HepG2 (cell line): Measurements from ENCODE around the gene ARMH4. TPM values are rescaled to one million over a fixed set of nuclear protein-coding genes. Genes with fewer than 3 reads are reported as not detected.

Experiments
- ATAC-seq: fragments of 200-7000 bp; cut with Tn5 transposase; 3 replicates; pipeline ENCODE4 v1.9.1; 2020; ENCODE audit warnings: mild to moderate bottlenecking, moderate library complexity
- BruUV-seq: library from RNA; stranded (reverse); fragments of 400-500 nt; replicated peaks from 2 replicates; lab custom pipeline; 2021; lab: Mats Ljungman, UMichigan
- CTCF ChIA-PET: fragments of 300-600 bp; formaldehyde crosslinking; extraction: SDS; loops from one replicate; lab custom pipeline; 2021; ENCODE audit warnings: low total read pairs, inconsistent platforms, low intra/inter-chr PET ratio; lab: Yijun Ruan, JAX
- POLR2A ChIA-PET: fragments of 350-600 bp; sonication (Branson Sonifier 250); formaldehyde crosslinking; loops from one replicate; lab custom pipeline; 2020; ENCODE audit warnings: antibody characterized with exemption, inconsistent platforms; lab: Yijun Ruan, JAX
- DNase-seq: peaks from one replicate; pipeline ENCODE4 v3.0.0-alpha.2; 2015; ENCODE audit warnings: low spot score
- FAIRE-seq: peaks from 3 replicates; lab custom pipeline; 2011; peaks lifted over from hg19 to GRCh38; lab: Jason Lieb, UNC
- H2AFZ ChIP-seq: one replicate; pipeline ENCODE4 v1.6.1; 2011; ENCODE audit warnings: low read length, inconsistent platforms
- H3K27ac ChIP-seq: fragments of 300-600 bp; 3 replicates; pipeline ENCODE4 v1.8.0; 2011; ENCODE audit warnings: mixed run types, mild to moderate bottlenecking, mixed read lengths, low read length, inconsistent platforms; ENCODE audit not compliant: insufficient read depth; ENCODE audit errors: extremely low read length
- H3K27me3 ChIP-seq, 2 experiments: fragments of 200-600 bp in 1 of 2; 2 replicates in 1 of 2; 3 replicates in 1 of 2; pipeline versions ENCODE4 v1.6.0 to v1.8.0; 2011; ENCODE audit warnings: low read length in 2 of 2, mild to moderate bottlenecking in 2 of 2, moderate library complexity in 2 of 2, inconsistent platforms in 1 of 2; ENCODE audit not compliant: insufficient read depth in 2 of 2, control insufficient read depth in 1 of 2
- H3K36me3 ChIP-seq, 2 experiments: fragments of 200-600 bp in 1 of 2; replicated peaks in 1 of 2; 2 replicates in 1 of 2; 3 replicates in 1 of 2; pipeline versions ENCODE4 v1.5.1 to v1.8.0; 2011; ENCODE audit warnings: low read length in 2 of 2, inconsistent platforms in 1 of 2; ENCODE audit not compliant: insufficient read depth in 2 of 2, control insufficient read depth in 1 of 2
- H3K4me1 ChIP-seq: 2 replicates; pipeline ENCODE4 v1.5.1; 2012; ENCODE audit warnings: low read length, inconsistent platforms; ENCODE audit not compliant: insufficient read depth
- H3K4me2 ChIP-seq: 2 replicates; pipeline ENCODE4 v1.6.0; 2011; ENCODE audit warnings: low read depth, low read length, inconsistent platforms
- H3K4me3 ChIP-seq, 3 experiments: fragments of 200-600 bp in 1 of 3; sonication (generic), shearing (Covaris generic) in 1 of 3; replicated peaks in 1 of 3; 2 replicates each; pipeline ENCODE4 v1.5.1; 2011 to 2016; ENCODE audit warnings: low read length in 3 of 3, inconsistent platforms in 2 of 3, low read depth in 2 of 3, mild to moderate bottlenecking in 2 of 3, control low read depth in 1 of 3, mixed read lengths in 1 of 3; ENCODE audit not compliant: insufficient read depth in 1 of 3
- H3K79me2 ChIP-seq: one replicate; pipeline ENCODE4 v1.6.1; 2011; ENCODE audit warnings: low read length, inconsistent platforms; ENCODE audit not compliant: insufficient read depth
- H3K9ac ChIP-seq: 2 replicates; pipeline ENCODE4 v1.6.0; 2011; ENCODE audit warnings: mild to moderate bottlenecking, low read depth, low read length, inconsistent platforms; ENCODE audit not compliant: insufficient read depth
- H3K9me3 ChIP-seq: 2 replicates; pipeline ENCODE4 v1.5.1; 2012; ENCODE audit warnings: mild to moderate bottlenecking, low read length
- H4K20me1 ChIP-seq: 2 replicates; pipeline ENCODE4 v1.6.0; 2011; ENCODE audit warnings: inconsistent platforms, mild to moderate bottlenecking, low read length, moderate library complexity; ENCODE audit not compliant: insufficient read depth
- BHLHE40 ChIP-seq: IDR thresholded peaks from 2 replicates; pipeline ENCODE4 v1.6.1; 2011; ENCODE audit warnings: low read length, improper control_type of control experiment
- CHD2 ChIP-seq: IDR thresholded peaks from 2 replicates; pipeline ENCODE4 v1.6.1; 2011; ENCODE audit warnings: low read depth, low read length, improper control_type of control experiment
- HMG20B ChIP-seq: conservative IDR thresholded peaks from 2 replicates; pipeline ENCODE4 v1.6.1; 2016; ENCODE audit warnings: missing genetic modification reagents, missing compliant biosample characterization
- NPAS2 ChIP-seq: sonication (generic); formaldehyde crosslinking; IDR thresholded peaks from 2 replicates; pipeline ENCODE4 v1.8.0; 2022; ENCODE audit warnings: mild to moderate bottlenecking, missing genetic modification reagents, borderline replicate concordance
- NR2F6 ChIP-seq, 2 experiments: IDR thresholded peaks; 2 replicates each; pipeline ENCODE4 v1.6.1; 2016; ENCODE audit warnings: antibody characterized with exemption in 1 of 2, mild to moderate bottlenecking in 1 of 2
- PRPF4 ChIP-seq: fragments of 200-400 bp; formaldehyde crosslinking; IDR thresholded peaks from 2 replicates; pipeline ENCODE4 v1.6.1; 2016; ENCODE audit warnings: low read length, low read depth; ENCODE audit not compliant: poor library complexity, severe bottlenecking
- SMC3 ChIP-seq: IDR thresholded peaks from 2 replicates; pipeline ENCODE4 v1.6.1; 2011; ENCODE audit warnings: low read length, improper control_type of control experiment
- SOX5 ChIP-seq: IDR thresholded peaks from 2 replicates; pipeline ENCODE4 v1.6.1; 2016; ENCODE audit warnings: borderline replicate concordance
- TMF1 ChIP-seq: sonication (generic); formaldehyde crosslinking; IDR thresholded peaks from 2 replicates; pipeline ENCODE4 v1.8.1; 2022; ENCODE audit warnings: low read depth, missing genetic modification reagents
- U2AF2 ChIP-seq: fragments of 200-400 bp; formaldehyde crosslinking; IDR thresholded peaks from 2 replicates; pipeline ENCODE4 v1.6.1; 2017; ENCODE audit warnings: low read depth, mild to moderate bottlenecking, low read length
- ZNF264 ChIP-seq: sonication (generic); formaldehyde crosslinking; IDR thresholded peaks from 2 replicates; pipeline ENCODE4 v1.4.0; 2020; ENCODE audit warnings: missing genetic modification reagents
- ZNF335 ChIP-seq: sonication (generic); formaldehyde crosslinking; IDR thresholded peaks from 2 replicates; pipeline ENCODE4 v1.4.0; 2020; ENCODE audit warnings: missing genetic modification reagents
- ZNF616 ChIP-seq: sonication (generic); formaldehyde crosslinking; IDR thresholded peaks from 2 replicates; pipeline ENCODE4 v1.5.0; 2020; ENCODE audit warnings: low read depth, mild to moderate bottlenecking, missing genetic modification reagents
- ZNF720 ChIP-seq: sonication (generic); formaldehyde crosslinking; IDR thresholded peaks from 2 replicates; pipeline ENCODE4 v1.4.0; 2020; ENCODE audit warnings: missing genetic modification reagents
- WGBS: methylation state at CpG from one replicate; pipeline ENCODE4 v1.1.6; 2017; ENCODE audit warnings: low lambda C conversion rate; 5-methylcytosine and 5-hydroxymethylcytosine counted together
- in situ Hi-C: cut with HindIII; loops from 2 replicates; pipeline ENCODE4 v1.10.0; 2017; ENCODE audit warnings: low pct_unique_long_range_greater_than_20kb; ENCODE audit not compliant: extremely low pct_ligation_motif_present
- intact Hi-C: fragments of 100-400 bp; cut with micrococcal nuclease; formaldehyde crosslinking; loops from one replicate; pipeline ENCODE4 v1.10.0; 2022; ENCODE audit not compliant: unreplicated experiment
- polyA plus RNA-seq, 8 experiments: library from polyadenylated mRNA; depleted of rRNA in 3 of 8; stranded (reverse) in 7 of 8; unstranded in 1 of 8; fragments of >200 nt; fragmentation: Illumina TruSeq in 4 of 8; extraction: Trizol in 4 of 8; gene quantifications; 2 replicates each; pipeline versions ENCODE4 v1.2.1 to v1.2.3, GENCODE V29; 2011 to 2016; ENCODE audit warnings: low read depth in 4 of 8, missing spikeins in 1 of 8, mixed read lengths in 1 of 8; ENCODE audit not compliant: insufficient read depth in 1 of 8
- total RNA-seq, 5 experiments: library from RNA; depleted of rRNA; stranded (reverse); fragments of >200 nt; fragmentation: Illumina TruSeq; extraction: Trizol; gene quantifications; 2 replicates each; pipeline ENCODE4 v1.2.3, GENCODE V29; 2016; ENCODE audit warnings: low read depth in 1 of 5

Gene ARMH4
- total and polyA plus RNA-seq, 2 of the 13 experiments (the other 11 are each of a cell fraction or from before 2014, with no cell fraction given), result 0.02 to 0.18 TPM

DNA sequence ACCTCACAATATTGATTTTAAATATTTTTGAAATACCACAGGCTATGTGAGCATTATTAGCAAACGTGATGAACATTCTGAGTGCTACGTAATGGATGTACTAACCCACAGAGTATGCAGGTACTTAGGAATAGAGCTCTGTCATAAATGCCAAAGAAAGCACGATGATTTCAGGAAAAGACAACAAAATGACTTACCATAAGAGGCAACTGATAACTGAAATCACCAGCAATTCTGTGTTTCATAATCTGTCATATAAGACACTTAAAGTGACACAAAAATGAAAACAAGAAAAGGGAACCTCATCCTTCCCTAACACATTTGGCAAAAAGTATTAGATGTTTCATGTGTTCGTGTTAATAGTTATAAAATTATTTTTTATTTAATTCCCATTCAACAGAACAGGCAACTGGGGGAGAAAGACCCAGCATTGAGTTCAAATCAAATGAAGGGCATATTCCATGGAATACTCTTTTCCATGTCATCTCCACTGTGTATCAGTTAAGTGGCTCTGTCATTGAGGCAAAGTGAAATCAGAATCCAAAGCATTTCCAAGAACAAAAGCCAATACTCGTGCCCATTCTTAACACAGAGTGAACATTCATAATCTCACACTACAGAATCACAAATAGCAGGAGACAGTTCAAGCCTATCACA, 30.4 kb downstream of the ARMH4 start:
- H3K36me3 ChIP-seq, result no peaks in the 10 kb centered on the region
- ChIA-PET CTCF (no interaction called here), POLR2A (no interaction called here)
- H3K27me3 ChIP-seq, result peaks cover 0 to 2% of the 10 kb centered on the region in 2 experiments; a peak in 1 of 5 replicates
- TF ChIP-seq SOX5 (CRISPR knock-in tag) (no peak), ZNF616 (CRISPR knock-in tag) (no peak)
- intact Hi-C loops (no loop called here), in situ Hi-C loops (loop anchor here (25.0 kb wide), 1 partner anchor 241 kb away; no protein-coding TSS in a partner anchor)
- no peak overlapping the region for H3K4me2 ChIP-seq
- WGBS, result 2% methylated on average over 5 of the region's 5 CpGs
- ATAC-seq (no peak), DNase-seq (no peak), FAIRE-seq (no peak)
- no peaks in the 10 kb centered on the region for H3K9me3 ChIP-seq
- H2AFZ ChIP-seq, result no peak overlapping the region
- no peak overlapping the region for H3K9ac ChIP-seq
- no peaks in the 10 kb centered on the region for H3K4me1 ChIP-seq
- no peaks in the 10 kb centered on the region for H4K20me1 ChIP-seq
- H3K79me2 ChIP-seq, result no peaks in the 10 kb centered on the region
- no peak overlapping the region for H3K27ac ChIP-seq
- H3K4me3 ChIP-seq, result no peak overlapping the region
- no TSS peak for BruUV-seq

DNA sequence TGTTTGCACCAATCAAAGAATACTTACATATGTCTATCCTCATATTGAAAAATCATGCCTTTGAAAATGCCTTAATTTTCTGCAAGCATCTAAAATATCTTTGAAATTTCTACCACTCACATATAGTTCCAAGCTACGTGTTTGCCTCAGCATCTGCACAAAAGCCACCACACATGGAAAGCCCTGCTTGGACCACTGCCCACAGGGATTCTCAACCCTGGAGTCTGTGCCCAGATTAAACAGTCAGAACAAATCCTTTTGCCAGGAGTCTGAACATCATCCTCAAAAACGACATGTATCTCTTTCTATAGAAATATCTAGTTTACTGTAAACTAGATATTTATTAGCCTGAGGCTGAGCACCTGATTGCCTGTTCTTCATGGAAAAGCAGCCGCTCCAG, 32.6 kb downstream of the ARMH4 start:
- CTCF ChIA-PET, result no interaction called here
- H3K79me2 ChIP-seq, result no peaks in the 10 kb centered on the region
- TF ChIP-seq ZNF335 (CRISPR knock-in tag) (no peak), BHLHE40 (no peak), HMG20B (CRISPR knock-in tag) (no peak), ZNF264 (CRISPR knock-in tag) (no peak), ZNF720 (CRISPR knock-in tag) (no peak), PRPF4 (no peak), NR2F6 (IDR thresholded peaks at IDR 0.05) (no peak), NR2F6 (CRISPR knock-in tag; IDR thresholded peaks at IDR 0.05) (no peak), SMC3 (no peak), NPAS2 (CRISPR knock-in tag) (no peak), U2AF2 (no peak), TMF1 (CRISPR knock-in tag) (no peak), CHD2 (no peak)
- POLR2A ChIA-PET, result no interaction called here
- WGBS, result 2% methylated on average over 3 of the region's 3 CpGs
- FAIRE-seq (no peak), ATAC-seq (no peak), DNase-seq (no peak)
- no peaks in the 10 kb centered on the region; a peak in 1 of 5 replicates for H3K27me3 ChIP-seq
- H3K36me3 ChIP-seq, result no peaks in the 10 kb centered on the region
- BruUV-seq, result no TSS peak
- in situ Hi-C loops, result loop anchor here (25.0 kb wide), 1 partner anchor 243 kb away; no protein-coding TSS in a partner anchor
- H3K9me3 ChIP-seq, result no peaks in the 10 kb centered on the region
- no peaks in the 10 kb centered on the region for H3K4me1 ChIP-seq
- no peak overlapping the region for H3K4me3 ChIP-seq
- intact Hi-C loops, result no loop called here
- no peak overlapping the region for H3K27ac ChIP-seq
- no peaks in the 10 kb centered on the region for H4K20me1 ChIP-seq
- H3K9ac ChIP-seq, result no peak overlapping the region
- H3K4me2 ChIP-seq, result no peak overlapping the region
- no peak overlapping the region for H2AFZ ChIP-seq
